CD4-positive, alpha-beta T cell treated with Interleukin-17A for 1 hour (primary cell): ENCODE data around the gene LZTS2.
"Not testable (repeated sequence)": the region's sequence is repeated elsewhere in the genome, so short reads cannot be mapped to it uniquely, and the experiment has no call there.

ENCODE experiments used
- DNase-seq: peaks from one replicate; pipeline ENCODE4 v3.0.0-alpha.2; 2020

Gene LZTS2

DNA sequence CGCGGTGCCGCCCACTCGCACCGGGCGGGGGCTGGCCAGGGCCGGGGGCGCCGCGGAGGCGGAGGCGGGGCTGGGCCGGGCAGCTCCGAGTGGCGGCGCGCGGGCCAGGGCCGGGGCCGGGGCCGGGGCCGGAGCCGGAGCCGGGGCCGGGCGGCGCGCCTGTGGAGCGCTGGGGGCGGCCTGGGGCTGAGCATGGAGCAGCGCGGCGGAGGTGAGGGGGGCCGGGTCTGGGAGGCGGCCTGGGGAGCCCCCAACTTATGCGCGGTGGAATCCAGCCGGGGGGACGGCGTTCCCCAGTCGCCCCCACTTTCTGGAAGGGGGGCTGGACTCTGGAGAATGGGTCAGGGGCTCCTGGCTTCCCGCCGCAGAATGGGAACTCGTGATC is at the start of gene LZTS2:
LZTS2 (plus strand) TSS at position 67 of the 385 bp plus-strand sequence. CDS start 2,731 bp downstream, outside the sequence.
- DNase-seq = no peak

DNA sequence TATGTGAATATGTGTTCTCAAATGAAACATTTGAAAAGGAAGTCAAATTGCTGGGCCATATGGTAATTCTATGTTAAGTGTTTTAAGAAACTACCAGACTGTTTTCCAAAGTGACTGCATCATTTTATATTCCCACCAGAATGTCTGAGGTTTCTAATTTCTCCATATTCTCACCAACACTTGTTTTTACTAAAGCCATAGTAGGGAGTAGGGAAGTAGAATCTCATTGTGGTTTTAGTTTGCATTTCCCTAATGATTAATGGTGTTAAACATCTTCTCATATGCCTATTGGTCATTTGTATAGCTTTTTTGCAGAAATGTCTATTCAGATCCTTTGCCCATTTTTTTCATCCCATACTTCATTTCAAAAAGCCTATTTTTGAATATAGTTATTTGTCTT is 39.4 kb upstream of the LZTS2 start:
- no peak for DNase-seq

- no peak for DNase-seq
Measured at GRCh38 chr10:100962351-100963080, 37.1 kb upstream of the LZTS2 start.

DNA sequence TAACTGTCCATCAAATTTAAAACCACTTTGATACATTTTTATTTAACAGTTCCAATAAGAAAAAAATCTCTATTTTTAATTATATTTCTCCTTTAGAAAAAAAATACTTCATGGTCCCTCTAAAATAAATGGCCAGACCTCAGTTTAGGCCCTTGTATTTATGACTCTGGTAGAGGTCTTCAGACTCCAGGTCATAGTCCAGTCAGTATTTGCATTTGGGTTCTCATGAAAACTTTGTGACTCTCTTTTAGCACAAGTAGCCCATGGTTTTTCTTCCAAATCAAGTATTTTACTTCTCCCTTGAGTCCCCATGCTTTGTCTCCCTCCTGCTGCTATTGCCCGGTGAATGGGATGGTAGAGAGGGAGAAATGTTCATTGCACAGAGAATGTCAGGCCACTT is 35.8 kb upstream of the LZTS2 start:
- DNase-seq = no peak

DNA sequence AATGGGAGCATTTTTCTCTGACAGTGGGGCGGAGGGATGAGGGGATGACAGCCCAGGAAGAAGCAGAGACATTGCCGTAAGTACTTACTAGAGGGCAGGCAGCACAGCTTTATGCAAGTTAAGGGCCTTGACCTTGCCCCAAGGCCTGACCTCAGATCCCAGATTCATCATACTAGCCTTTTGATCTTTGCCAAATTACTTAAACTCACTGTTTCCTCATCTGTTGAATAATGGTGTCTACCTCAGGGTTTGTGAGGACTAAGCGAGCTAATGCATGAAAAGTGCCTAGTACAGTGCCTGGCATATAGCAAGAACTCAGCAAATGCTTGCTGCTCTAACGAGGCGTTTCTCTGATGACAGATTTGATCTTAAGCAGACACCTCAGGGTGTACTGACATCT is 33.8 kb upstream of the LZTS2 start:
- DNase-seq = no peak

GRCh38 chr10:100966887-100967286 is 32.7 kb upstream of the LZTS2 start:
- DNase-seq = no peak

GRCh38 chr10:100967332-100967731 is 32.3 kb upstream of the LZTS2 start:
- DNase-seq = no peak

- no peak for DNase-seq
Measured at GRCh38 chr10:100968062-100968736, 31.4 kb upstream of the LZTS2 start.

GRCh38 chr10:100968863-100969186 is 30.8 kb upstream of the LZTS2 start:
- DNase-seq = no peak

- peak; percentile 40 for DNase-seq
Measured at GRCh38 chr10:100969187-100970075, 30.2 kb upstream of the LZTS2 start, which contains the start of gene SEMA4G. SEMA4G (plus strand) TSS chr10:100969504; CDS start chr10:100972913, 3,409 bp downstream.

DNA sequence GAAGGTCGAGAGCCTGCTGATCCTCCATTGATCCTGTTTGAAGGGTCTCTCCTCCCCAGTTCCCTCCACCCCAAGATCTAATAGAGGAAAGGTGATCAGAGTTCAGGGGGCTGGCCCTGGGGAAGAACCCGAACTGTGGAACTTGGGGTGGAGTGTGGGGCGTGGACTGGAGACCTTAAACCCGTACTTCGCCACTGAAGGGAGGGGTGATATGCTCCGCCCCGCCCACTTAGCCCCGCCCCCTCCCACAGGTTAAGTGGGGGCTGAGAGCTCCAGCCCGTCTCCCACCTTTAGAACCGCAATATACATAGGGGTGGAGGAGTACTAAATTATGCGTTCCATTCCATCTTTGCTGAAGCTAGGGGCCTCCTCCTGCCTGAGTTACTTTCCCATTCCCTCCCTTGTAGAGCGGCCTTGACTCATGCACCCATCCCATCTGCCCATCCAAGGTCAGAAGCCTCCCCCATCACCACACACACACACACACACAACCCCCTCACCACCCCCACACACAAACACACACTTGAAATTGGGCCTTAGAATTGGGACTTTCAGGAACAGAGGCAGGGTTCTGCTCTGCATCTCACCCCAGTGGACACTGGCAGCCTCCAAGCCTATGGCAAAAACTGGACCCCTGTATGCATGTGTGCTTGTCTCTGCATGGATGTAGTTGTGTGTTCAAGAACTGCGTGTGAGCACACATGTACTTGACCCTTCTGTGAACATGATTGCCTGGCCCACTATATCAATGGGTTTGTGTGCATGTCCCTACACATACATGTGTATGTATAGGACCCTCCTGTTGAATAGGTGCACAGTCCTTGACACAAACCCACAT is 29.3 kb upstream of the LZTS2 start:
- DNase-seq = peak; percentile 58

DNA sequence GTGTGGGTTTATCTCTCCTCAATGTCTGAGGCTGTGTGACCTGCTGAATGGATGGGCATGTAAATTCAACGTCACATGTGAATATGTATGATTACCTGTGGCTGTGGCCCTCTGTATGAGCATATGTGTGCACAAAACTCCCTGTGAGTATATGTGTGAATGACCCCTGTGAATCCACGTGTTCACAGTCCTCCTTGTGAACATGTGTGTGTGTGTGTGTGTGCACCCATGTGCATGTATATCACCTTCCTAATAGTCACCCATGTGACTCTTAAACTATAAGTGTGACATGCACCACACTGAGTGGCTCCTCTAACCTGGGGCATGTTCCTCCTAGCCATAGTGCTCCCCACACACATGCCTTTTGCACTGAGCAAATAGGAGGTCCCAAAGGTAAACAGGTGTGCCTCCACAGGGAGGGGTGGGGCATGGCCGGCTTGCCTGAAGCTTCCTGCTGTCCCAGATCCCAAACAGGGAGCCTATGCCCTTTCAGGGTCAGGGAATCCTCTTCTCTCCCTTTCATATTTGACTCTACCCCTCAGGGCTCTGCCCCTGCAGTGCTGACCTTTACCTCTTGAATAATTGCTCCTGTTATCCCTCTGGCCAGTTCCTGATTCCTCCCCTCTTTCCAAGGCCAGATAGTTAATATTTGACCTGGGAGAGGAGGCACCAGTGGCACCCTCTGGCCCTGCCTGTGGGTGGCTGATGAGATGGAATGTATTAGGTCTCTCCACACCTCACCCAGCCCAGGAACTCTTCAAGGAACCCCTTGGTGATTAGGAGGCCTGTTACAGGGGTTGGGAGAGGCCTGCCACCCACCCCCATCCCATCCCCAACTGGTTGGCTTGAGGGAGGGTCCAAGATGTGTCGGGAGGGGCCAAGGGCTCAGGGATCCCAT is 28.4 kb upstream of the LZTS2 start:
- DNase-seq = no peak

- no peak for DNase-seq
Measured at GRCh38 chr10:100972115-100972903, 27.3 kb upstream of the LZTS2 start.

GRCh38 chr10:100972904-100973535 is 26.6 kb upstream of the LZTS2 start:
- DNase-seq = no peak

DNA sequence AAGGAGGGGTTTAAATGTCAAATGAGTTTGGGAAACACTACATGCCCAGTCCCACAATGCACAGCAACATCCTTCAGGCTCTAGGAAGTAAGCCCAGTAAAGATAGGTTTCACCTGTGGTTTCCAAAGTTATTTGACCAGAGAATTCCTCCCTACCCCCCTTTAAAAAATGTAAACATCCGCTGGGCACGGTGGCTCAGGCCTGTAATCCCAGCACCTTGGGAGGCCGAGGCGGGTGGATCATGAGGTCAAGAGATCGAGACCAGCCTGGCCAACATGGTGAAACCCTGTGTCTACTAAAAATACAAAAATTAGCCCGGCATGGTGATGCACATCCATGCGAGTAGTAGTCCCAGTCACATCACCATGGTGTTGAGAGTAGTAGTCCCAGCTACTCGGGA is 24.2 kb upstream of the LZTS2 start:
- DNase-seq = not testable (repeated sequence)

DNA sequence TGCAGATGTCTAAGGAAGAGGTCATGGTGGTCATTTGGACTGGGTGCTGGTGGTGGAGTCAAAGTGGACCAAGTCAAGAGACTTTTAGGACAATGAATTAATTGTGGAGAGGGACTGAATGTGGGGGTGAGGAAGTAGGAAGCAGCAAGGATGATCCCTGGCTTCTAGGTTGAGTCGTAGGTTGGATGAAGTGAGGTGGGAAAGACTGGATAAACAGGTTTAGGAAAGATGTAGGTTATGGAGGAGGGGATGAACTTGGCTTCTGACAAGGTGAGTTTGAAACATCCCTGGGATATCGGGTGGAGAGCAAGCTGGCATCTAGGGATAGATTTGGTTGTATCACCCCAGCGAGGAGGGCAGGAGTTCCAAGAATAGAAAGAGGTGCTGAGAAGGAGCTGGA is 22.7 kb upstream of the LZTS2 start:
- no peak for DNase-seq

DNA sequence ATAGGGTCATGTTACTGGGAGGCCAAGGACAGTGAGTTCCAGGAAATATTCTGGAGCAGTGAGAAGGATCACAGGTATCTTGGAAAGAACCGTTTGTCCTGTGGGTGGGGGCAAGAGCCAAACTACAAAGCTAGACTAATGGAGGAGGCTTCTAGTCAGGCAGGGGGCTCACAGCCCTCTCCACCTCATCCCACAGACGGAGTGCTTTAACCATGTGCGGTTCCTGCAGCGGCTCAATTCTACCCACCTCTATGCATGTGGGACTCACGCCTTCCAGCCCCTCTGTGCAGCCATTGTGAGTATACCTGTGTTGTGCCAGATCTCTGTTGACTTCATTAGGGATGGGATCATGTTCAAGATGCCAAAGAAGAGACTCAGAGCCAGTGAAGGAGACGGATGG is 22.2 kb upstream of the LZTS2 start:
- no peak for DNase-seq

DNA sequence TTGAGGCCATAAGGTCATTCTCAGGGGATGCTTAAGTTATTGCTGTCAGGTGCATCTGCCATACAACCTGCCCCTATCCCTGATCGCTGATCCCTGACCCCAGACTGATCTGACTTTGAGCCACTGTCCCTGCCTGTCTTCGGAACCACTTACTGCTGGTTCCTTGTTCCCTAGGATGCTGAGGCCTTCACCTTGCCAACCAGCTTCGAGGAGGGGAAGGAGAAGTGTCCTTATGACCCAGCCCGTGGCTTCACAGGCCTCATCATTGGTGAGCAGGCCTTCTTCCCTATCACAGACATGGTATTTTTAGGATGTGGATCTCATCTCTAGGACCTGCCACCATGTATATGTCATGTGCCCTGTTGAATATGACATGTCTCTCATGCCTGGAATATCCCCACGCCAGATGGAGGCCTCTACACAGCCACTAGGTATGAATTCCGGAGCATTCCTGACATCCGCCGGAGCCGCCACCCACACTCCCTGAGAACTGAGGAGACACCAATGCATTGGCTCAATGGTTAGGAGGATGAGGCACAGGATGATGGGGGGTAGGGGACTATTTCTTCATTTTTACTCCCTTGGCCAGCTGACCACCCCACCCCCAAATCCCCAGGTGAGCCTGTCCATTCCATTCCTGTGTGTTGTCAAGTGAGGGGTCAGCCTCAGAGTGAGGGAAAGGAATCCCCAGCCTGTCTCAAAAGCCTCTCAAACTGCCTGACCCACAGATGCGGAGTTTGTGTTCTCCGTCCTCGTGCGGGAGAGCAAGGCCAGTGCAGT is 21.3 kb upstream of the LZTS2 start:
- no peak for DNase-seq

DNA sequence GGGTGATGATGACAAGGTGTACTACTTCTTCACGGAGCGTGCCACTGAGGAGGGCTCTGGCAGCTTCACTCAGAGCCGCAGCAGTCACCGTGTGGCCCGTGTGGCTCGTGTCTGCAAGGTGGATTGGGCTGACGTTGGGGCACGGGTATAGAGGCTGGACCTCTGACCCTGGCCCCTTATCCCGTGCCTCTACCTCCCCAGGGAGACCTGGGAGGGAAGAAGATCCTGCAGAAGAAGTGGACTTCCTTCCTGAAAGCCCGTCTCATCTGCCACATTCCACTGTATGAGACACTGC is 20.8 kb upstream of the LZTS2 start:
- DNase-seq = no peak
